Endothelial cell (in vitro differentiated cells): ENCODE data around the gene SH3RF2. TPM values are rescaled to one million over a fixed set of nuclear protein-coding genes. Genes with fewer than 3 reads are reported as not detected.

ENCODE experiments used
- DNase-seq: peaks from one replicate; pipeline ENCODE4 v3.0.0; 2021; ENCODE audit warnings: low spot score
- H3K27ac Mint-ChIP-seq: one replicate; pipeline ENCODE4 v1.8.0; 2021; ENCODE audit warnings: mixed read lengths, inconsistent platforms; ENCODE audit not compliant: unreplicated experiment
- H3K27me3 Mint-ChIP-seq: one replicate; pipeline ENCODE4 v1.8.0; 2021; ENCODE audit warnings: mild to moderate bottlenecking, moderate library complexity, mixed read lengths, inconsistent platforms; ENCODE audit not compliant: unreplicated experiment
- H3K36me3 Mint-ChIP-seq: one replicate; pipeline ENCODE4 v1.8.0; 2021; ENCODE audit warnings: mild to moderate bottlenecking, low read depth, mixed read lengths, inconsistent platforms; ENCODE audit not compliant: unreplicated experiment
- H3K4me1 Mint-ChIP-seq: one replicate; pipeline ENCODE4 v1.8.0; 2021; ENCODE audit warnings: mild to moderate bottlenecking, mixed read lengths, inconsistent platforms; ENCODE audit not compliant: unreplicated experiment
- H3K4me3 Mint-ChIP-seq: one replicate; pipeline ENCODE4 v1.8.0; 2021; ENCODE audit warnings: mild to moderate bottlenecking, mixed read lengths, inconsistent platforms; ENCODE audit not compliant: unreplicated experiment
- H3K9me3 Mint-ChIP-seq: one replicate; pipeline ENCODE4 v1.8.0; 2021; ENCODE audit warnings: mixed read lengths, inconsistent platforms; ENCODE audit not compliant: unreplicated experiment
- CTCF ChIP-seq: fragments of 200-600 bp; sonication (generic); IDR thresholded peaks from one replicate; pipeline ENCODE4 v1.5.0; 2021; ENCODE audit warnings: antibody characterized with exemption; ENCODE audit not compliant: unreplicated experiment
- total RNA-seq: library from RNA; stranded (reverse); fragmentation: NEBNext Ultra II Directional; extraction: Animal tissue kit (Norgen Biotek cat#: 25700); gene quantifications from one replicate; pipeline ENCODE4 v1.2.1, GENCODE V29; 2021; ENCODE audit not compliant: unreplicated experiment

Gene SH3RF2
- total RNA-seq, 1 donor from 2014 or later: 0.23 TPM

GRCh38 chr5:145982572-145983318, 46.4 kb downstream of the SH3RF2 start:
- Mint-ChIP-seq H3K27me3 (peaks cover 3% of the 10 kb centered on the region), H3K4me1 (no peaks in the 10 kb centered on the region), H3K27ac (no peak overlapping the region), H3K9me3 (no peaks in the 10 kb centered on the region), H3K4me3 (no peak overlapping the region), H3K36me3 (no peaks in the 10 kb centered on the region)
- no peak for DNase-seq
- no peak for TF ChIP-seq CTCF

DNA sequence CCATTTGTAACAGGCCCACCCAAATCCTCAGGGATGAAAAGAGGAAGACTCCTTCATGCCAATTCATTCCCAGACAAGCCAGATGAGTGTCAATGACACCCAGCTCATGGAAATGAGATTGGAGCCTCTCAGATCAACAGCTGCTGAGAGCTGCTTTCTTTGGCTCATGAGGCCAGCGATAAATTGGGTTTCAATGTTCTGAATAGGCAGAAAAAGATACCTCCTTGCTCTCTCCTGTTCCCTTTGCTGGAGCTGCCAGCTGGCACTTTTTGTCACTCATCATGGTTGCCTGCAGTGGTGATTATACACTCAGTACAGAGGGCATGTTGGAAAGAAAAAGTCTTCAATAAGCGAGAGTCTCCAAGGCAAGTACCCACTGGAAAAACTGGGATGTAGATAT, 47.1 kb downstream of the SH3RF2 start:
- no peaks in the 10 kb centered on the region for H3K4me1 Mint-ChIP-seq

GRCh38 chr5:145984072-145984471, 47.7 kb downstream of the SH3RF2 start:
- H3K27ac Mint-ChIP-seq: no peak overlapping the region
- H3K4me3 Mint-ChIP-seq: no peak overlapping the region
- no peaks in the 10 kb centered on the region for H3K4me1 Mint-ChIP-seq
- H3K27me3 Mint-ChIP-seq: peaks cover 3% of the 10 kb centered on the region
- H3K36me3 Mint-ChIP-seq: no peaks in the 10 kb centered on the region
- H3K9me3 Mint-ChIP-seq: no peaks in the 10 kb centered on the region
- TF ChIP-seq CTCF: no peak
- no peak for DNase-seq

More for the DNA sequence above, 47.1 kb downstream of the SH3RF2 start:
- Mint-ChIP-seq H3K4me3 (no peak overlapping the region), H3K27ac (no peak overlapping the region), H3K36me3 (no peaks in the 10 kb centered on the region), H3K27me3 (peaks cover 3% of the 10 kb centered on the region), H3K9me3 (no peaks in the 10 kb centered on the region)
- no peak for DNase-seq
- no peak for TF ChIP-seq CTCF

DNA sequence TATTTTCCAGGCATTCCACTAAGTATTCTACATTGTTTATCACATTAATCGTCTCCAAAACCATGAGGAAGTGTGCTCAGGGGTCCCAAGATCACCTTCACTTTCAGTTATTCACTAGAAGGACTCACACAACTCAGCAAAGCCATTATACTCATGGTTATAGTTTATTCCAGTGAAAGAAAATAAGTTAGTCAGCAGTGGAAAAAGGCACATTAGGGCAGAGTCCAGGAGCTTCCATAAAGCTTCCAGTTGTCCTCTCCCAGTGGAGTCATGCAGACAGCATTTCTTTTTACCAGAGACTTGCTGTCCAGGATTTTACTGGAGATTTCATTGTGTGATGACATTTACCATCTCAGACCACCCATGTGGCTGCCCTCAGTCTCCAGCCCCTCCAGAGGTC, 51.5 kb downstream of the SH3RF2 start:
- Mint-ChIP-seq H3K27me3 (peaks cover 2% of the 10 kb centered on the region), H3K9me3 (peaks cover 6% of the 10 kb centered on the region)

More for the DNA sequence above, 51.5 kb downstream of the SH3RF2 start:
- DNase-seq: no peak
- no peak overlapping the region for H3K4me3 Mint-ChIP-seq
- H3K4me1 Mint-ChIP-seq: no peaks in the 10 kb centered on the region
- H3K27ac Mint-ChIP-seq: no peak overlapping the region
- peaks cover 4% of the 10 kb centered on the region for H3K36me3 Mint-ChIP-seq
- no peak for TF ChIP-seq CTCF
